GM12873 (cell line): ENCODE results near the gene KIAA0232.

ENCODE experiments used
- TF ChIP-seq, protein P1 (sequence below): IDR thresholded peaks from 2 replicates; pipeline ENCODE4 v1.5.1; 2012; ENCODE audit warnings: low read depth, mild to moderate bottlenecking, moderate library complexity, low read length, control low read depth; ENCODE audit not compliant: insufficient read depth; ENCODE audit errors: missing control alignments

The KIAA0232 gene

GRCh38 chr4:6768539-6768905 is 14.0 kb upstream of the KIAA0232 start:
- TF ChIP-seq, protein P1, sequence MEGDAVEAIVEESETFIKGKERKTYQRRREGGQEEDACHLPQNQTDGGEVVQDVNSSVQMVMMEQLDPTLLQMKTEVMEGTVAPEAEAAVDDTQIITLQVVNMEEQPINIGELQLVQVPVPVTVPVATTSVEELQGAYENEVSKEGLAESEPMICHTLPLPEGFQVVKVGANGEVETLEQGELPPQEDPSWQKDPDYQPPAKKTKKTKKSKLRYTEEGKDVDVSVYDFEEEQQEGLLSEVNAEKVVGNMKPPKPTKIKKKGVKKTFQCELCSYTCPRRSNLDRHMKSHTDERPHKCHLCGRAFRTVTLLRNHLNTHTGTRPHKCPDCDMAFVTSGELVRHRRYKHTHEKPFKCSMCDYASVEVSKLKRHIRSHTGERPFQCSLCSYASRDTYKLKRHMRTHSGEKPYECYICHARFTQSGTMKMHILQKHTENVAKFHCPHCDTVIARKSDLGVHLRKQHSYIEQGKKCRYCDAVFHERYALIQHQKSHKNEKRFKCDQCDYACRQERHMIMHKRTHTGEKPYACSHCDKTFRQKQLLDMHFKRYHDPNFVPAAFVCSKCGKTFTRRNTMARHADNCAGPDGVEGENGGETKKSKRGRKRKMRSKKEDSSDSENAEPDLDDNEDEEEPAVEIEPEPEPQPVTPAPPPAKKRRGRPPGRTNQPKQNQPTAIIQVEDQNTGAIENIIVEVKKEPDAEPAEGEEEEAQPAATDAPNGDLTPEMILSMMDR = no peak

GRCh38 chr4:6769233-6769988 is 13.1 kb upstream of the KIAA0232 start:
- TF ChIP-seq, protein P1 = no peak

GRCh38 chr4:6769989-6770420 is 12.5 kb upstream of the KIAA0232 start:
- TF ChIP-seq, protein P1 = no peak

GRCh38 chr4:6770581-6771228 is 11.8 kb upstream of the KIAA0232 start:
- TF ChIP-seq, protein P1 = no peak

GRCh38 chr4:6771229-6771671 is 11.3 kb upstream of the KIAA0232 start:
- TF ChIP-seq, protein P1 = no peak

- TF ChIP-seq, protein P1 = no peak
These were observed 10.2 kb upstream of the KIAA0232 start for GRCh38 chr4:6772223-6772928.

DNA sequence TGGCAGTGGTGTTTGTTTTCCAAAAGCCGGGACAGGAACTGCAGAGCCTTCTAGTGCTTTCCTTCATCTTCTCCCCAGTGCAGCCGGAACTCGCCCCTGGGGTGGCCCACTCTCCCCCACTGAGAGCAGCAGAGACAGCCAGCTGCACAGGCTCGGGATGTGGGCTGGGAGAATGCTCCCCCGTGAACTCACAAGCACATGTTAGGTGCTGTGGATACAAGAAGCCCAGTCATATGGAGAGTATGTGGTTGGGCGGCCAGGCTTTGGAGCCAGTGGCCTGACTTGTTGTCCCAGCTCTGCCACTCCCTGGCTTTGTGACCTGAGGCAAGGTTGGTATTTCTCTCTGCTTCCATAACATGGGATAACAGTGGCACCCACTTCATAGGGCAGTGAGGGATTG is 9.4 kb upstream of the KIAA0232 start:
- TF ChIP-seq, protein P1 = no peak
